ENCODE results near the gene KYNU.
"Not testable (repeated sequence)": the region's sequence is repeated elsewhere in the genome, so short reads cannot be mapped to it uniquely, and the experiment has no call there.

The KYNU gene

DNA sequence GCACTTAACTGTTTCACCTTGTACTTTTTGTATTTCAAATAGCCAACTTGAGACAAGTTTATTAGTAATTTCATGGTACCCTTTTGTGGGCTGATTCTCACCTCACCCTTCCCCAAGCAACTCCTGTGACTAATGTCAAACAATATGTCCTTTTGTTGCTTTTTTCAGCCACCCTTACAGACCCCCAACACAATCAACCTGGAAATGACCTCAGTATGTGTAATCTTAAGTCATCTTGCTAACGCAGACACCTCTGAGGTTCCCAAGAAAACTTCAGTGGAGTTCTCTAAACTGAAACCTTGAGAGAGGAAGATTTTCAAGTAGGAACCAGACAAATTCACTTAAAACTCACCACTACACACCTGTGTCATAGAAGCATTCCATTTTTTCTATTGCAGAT is 69.5 kb downstream of the KYNU start:
- no peaks in the 10 kb centered on the region for H3K27me3 ChIP-seq (replicated peaks)
- no peak for DNase-seq
- in situ Hi-C loops (cut with HindIII; ENCODE audit: low pct_ligation_motif_present, low sequenced_read_pairs): no loop called here
- H3K27ac ChIP-seq: no peak overlapping the region
- H3K36me3 ChIP-seq (replicated peaks): no peaks in the 10 kb centered on the region
- TF ChIP-seq, protein P1, sequence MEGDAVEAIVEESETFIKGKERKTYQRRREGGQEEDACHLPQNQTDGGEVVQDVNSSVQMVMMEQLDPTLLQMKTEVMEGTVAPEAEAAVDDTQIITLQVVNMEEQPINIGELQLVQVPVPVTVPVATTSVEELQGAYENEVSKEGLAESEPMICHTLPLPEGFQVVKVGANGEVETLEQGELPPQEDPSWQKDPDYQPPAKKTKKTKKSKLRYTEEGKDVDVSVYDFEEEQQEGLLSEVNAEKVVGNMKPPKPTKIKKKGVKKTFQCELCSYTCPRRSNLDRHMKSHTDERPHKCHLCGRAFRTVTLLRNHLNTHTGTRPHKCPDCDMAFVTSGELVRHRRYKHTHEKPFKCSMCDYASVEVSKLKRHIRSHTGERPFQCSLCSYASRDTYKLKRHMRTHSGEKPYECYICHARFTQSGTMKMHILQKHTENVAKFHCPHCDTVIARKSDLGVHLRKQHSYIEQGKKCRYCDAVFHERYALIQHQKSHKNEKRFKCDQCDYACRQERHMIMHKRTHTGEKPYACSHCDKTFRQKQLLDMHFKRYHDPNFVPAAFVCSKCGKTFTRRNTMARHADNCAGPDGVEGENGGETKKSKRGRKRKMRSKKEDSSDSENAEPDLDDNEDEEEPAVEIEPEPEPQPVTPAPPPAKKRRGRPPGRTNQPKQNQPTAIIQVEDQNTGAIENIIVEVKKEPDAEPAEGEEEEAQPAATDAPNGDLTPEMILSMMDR (IDR thresholded peaks at IDR 0.05; ENCODE audit: low read depth, low read length, missing control alignments): no peak
- no peak overlapping the region for H3K4me3 ChIP-seq (ENCODE audit: low read depth, low read length)

DNA sequence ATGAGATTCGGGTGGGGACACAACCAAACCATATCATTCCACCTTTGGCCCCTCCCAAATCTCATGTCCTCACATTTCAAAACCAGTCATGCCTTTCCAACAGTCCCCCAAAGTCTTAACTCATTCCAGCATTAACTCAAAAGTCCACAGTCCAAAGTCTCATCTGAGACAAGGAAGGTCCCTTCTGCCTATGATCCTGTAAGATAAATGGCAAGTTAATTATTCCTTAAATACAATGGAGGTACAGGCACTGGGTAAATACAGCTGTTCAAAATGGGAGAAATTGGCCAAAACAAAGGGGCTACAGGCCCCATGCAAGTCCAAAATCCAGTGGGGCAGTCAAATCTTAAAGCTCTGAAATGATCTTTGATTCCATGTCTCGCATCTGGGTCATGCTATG is 71.3 kb downstream of the KYNU start:
- in situ Hi-C loops (cut with HindIII; ENCODE audit: low pct_ligation_motif_present, low sequenced_read_pairs); H3K4me3 ChIP-seq (ENCODE audit: low read depth, low read length); H3K36me3 ChIP-seq (replicated peaks); H3K27ac ChIP-seq; H3K27me3 ChIP-seq (replicated peaks); DNase-seq: not testable (repeated sequence)

DNA sequence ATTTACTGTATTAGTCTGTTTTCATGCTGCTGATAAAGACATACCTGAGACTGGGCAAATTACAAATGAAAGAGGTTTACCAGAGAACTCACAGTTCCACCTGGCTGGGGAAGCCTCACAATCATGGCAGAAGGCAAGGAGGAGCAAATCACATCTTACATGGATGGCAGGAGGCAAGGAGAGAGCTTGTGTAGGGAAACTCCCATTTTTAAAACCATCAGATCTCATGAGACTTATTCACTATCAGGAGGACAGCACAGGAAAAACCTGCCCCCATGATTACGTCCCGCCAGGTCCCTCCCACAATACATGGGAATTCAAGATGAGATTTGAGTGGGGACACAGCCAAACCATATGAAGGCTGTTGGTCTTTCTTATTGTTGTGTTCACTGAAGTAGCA is 72.9 kb downstream of the KYNU start:
- DNase-seq; in situ Hi-C loops (cut with HindIII; ENCODE audit: low pct_ligation_motif_present, low sequenced_read_pairs); H3K27ac ChIP-seq; H3K4me3 ChIP-seq (ENCODE audit: low read depth, low read length); H3K36me3 ChIP-seq (replicated peaks); H3K27me3 ChIP-seq (replicated peaks): not testable (repeated sequence)

DNA sequence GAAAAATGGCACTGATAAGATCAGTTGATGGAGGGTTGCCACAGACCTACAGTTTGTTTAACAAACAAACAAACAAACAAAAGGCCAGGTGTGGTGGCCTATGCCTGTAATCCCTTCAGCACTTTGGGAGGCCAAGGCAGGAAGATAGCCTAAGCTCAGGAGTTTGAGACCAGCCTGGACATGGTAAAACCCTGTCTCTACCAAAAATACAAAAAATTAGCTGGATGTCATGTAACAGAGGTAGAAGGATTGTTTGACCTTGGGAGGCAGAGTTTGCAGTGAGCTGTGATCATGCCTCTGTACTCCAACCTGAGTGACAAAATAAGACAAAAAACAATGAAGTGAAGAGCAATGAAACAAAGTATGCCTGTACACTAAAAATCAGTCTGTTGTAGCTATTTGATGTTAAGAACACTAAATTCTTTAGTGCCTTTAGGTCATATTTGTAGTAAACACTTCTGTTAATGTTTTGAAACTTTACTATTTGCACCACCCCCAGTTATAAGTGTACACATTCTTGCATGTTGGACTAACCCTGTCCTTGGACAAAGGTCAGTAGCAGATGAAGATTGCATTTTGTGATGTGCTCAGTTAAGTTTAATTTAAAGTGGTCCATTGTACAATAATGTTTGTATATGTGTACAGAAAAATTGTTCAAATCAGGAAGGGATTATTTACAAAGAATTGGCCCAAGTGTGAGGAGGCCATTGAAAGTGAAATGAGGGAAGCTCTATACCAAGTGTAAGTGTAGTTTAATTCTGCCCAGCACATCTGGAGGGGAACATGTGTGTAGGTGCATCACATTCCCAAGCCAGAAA is 73.9 kb downstream of the KYNU start:
- no peaks in the 10 kb centered on the region for H3K27me3 ChIP-seq (replicated peaks)
- H3K27ac ChIP-seq: no peak overlapping the region
- in situ Hi-C loops (cut with HindIII; ENCODE audit: low pct_ligation_motif_present, low sequenced_read_pairs): no loop called here
- H3K36me3 ChIP-seq (replicated peaks): no peaks in the 10 kb centered on the region
- TF ChIP-seq, protein P1 (IDR thresholded peaks at IDR 0.05; ENCODE audit: low read depth, low read length, missing control alignments): no peak
- DNase-seq: no peak
- H3K4me3 ChIP-seq (ENCODE audit: low read depth, low read length): no peak overlapping the region

DNA sequence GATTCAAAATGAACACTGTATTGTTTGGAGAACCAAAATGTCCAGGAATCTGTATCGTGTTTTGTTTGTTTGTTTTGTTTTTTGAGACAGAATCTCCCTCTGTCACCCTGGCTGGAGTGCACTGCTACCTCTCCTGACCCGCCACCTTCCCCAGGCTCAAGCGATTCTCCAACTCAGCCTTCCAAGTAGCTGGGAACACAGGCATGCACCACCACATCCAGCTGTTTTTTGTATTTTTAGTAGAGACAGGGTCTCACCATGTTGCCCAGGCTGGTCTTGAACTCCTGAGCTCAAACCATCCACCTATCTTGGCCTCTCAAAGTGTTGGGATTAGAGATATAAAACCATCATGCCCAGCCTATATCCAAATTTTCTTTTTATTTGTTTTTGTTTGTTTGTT is 74.6 kb downstream of the KYNU start:
- Histone ChIP-seq H3K27me3 (replicated peaks) (no peaks in the 10 kb centered on the region), H3K36me3 (replicated peaks) (no peaks in the 10 kb centered on the region), H3K27ac (no peak overlapping the region), H3K4me3 (ENCODE audit: low read depth, low read length) (no peak overlapping the region)
- TF ChIP-seq, protein P1 (IDR thresholded peaks at IDR 0.05; ENCODE audit: low read depth, low read length, missing control alignments): no peak
- in situ Hi-C loops (cut with HindIII; ENCODE audit: low pct_ligation_motif_present, low sequenced_read_pairs): no loop called here
- no peak for DNase-seq

DNA sequence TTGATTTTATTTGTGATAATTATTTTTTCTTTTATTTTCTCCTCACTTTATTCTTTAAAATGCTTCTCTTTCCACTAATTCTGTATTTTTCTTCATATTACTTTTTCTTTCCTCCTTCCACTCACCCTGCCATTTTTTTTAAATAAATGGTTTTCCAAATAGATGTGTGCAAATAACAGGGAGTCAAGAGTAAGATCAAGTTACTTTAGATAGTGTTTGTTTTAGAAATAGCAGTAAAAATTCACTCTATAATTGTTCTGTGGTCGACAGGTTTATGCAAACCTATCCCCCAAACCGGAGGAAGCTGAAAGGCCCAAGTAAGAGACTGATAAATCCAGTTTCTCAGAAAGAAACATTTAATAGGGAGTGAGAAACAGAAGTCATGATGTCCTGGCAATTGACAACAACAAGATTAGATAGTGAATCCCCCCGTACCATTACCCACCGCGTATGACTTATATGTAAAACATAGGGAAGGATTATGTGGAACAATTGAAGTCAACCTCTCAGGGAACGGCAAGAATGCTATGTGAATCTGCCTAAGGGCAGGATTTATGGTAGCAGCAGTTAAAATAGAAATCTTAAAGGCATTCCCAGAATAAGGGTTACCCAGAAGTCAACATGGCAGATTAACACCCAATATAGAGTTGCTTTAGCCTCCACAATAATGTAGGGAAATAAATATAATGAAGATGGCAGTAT is 75.5 kb downstream of the KYNU start:
- DNase-seq: no peak
- in situ Hi-C loops (cut with HindIII; ENCODE audit: low pct_ligation_motif_present, low sequenced_read_pairs): no loop called here

More for the DNA sequence above, 75.5 kb downstream of the KYNU start:
- H3K36me3 ChIP-seq (replicated peaks): no peaks in the 10 kb centered on the region
- no peak overlapping the region for H3K27ac ChIP-seq
- TF ChIP-seq, protein P1 (IDR thresholded peaks at IDR 0.05; ENCODE audit: low read depth, low read length, missing control alignments): no peak
- H3K27me3 ChIP-seq (replicated peaks): no peaks in the 10 kb centered on the region
- no peak overlapping the region for H3K4me3 ChIP-seq (ENCODE audit: low read depth, low read length)
